MM.1S (cell line): ENCODE results near the gene PET117.
"Not testable (repeated sequence)": the region's sequence is repeated elsewhere in the genome, so short reads cannot be mapped to it uniquely, and the experiment has no call there.

Source experiments
- DNase-seq: peaks from one replicate; pipeline ENCODE4 v3.0.0-alpha.2; 2015
- H2AFZ ChIP-seq: fragments of 300-600 bp; sonication (generic); 2 replicates; pipeline ENCODE4 v1.6.0; 2016; ENCODE audit warnings: antibody characterized with exemption, low read length
- H3F3A ChIP-seq: fragments of 300-600 bp; sonication (generic); 2 replicates; pipeline ENCODE4 v1.6.1; 2016; ENCODE audit warnings: mild to moderate bottlenecking, antibody characterized with exemption, low read length, moderate library complexity, mixed read lengths; ENCODE audit not compliant: insufficient read depth
- H3K27ac ChIP-seq: fragments of 300-600 bp; sonication (generic); 2 replicates; pipeline ENCODE4 v1.5.1; 2016; ENCODE audit warnings: mild to moderate bottlenecking, low read length
- H3K27me3 ChIP-seq: fragments of 300-600 bp; sonication (generic); replicated peaks from 2 replicates; pipeline ENCODE4 v1.6.0; 2016; ENCODE audit warnings: low read length; ENCODE audit not compliant: insufficient read depth
- H3K36me3 ChIP-seq: fragments of 300-600 bp; sonication (generic); replicated peaks from 2 replicates; pipeline ENCODE4 v1.6.1; 2016; ENCODE audit warnings: mild to moderate bottlenecking, low read length, mixed read lengths; ENCODE audit not compliant: insufficient read depth
- H3K4me1 ChIP-seq: fragments of 300-600 bp; sonication (generic); 2 replicates; pipeline ENCODE4 v1.6.1; 2016; ENCODE audit warnings: low read length, mixed read lengths
- H3K4me2 ChIP-seq: fragments of 300-600 bp; sonication (generic); 2 replicates; pipeline ENCODE4 v1.6.0; 2016; ENCODE audit warnings: low read depth, low read length
- H3K4me3 ChIP-seq: fragments of 300-600 bp; sonication (generic); 2 replicates; pipeline ENCODE4 v1.5.1; 2016; ENCODE audit warnings: low read length, mixed read lengths
- H3K79me2 ChIP-seq: fragments of 300-600 bp; sonication (generic); 2 replicates; pipeline ENCODE4 v1.6.1; 2016; ENCODE audit warnings: mixed run types, low read length, mixed read lengths
- H3K9ac ChIP-seq: fragments of 300-600 bp; sonication (generic); 2 replicates; pipeline ENCODE4 v1.6.1; 2016; ENCODE audit warnings: low read length, mixed read lengths
- H3K9me2 ChIP-seq: fragments of 300-600 bp; sonication (generic); replicated peaks from 2 replicates; pipeline ENCODE4 v1.6.1; 2016; ENCODE audit warnings: mild to moderate bottlenecking, low read length, mixed read lengths; ENCODE audit not compliant: insufficient read depth
- H3K9me3 ChIP-seq: fragments of 300-600 bp; sonication (generic); replicated peaks from 2 replicates; pipeline ENCODE4 v1.6.1; 2016; ENCODE audit warnings: mild to moderate bottlenecking, low read length, mixed read lengths; ENCODE audit not compliant: insufficient read depth
- H4K20me1 ChIP-seq: fragments of 300-600 bp; sonication (generic); 2 replicates; pipeline ENCODE4 v1.6.1; 2016; ENCODE audit warnings: mild to moderate bottlenecking, low read length, moderate library complexity, mixed read lengths; ENCODE audit not compliant: insufficient read depth
- CTCF ChIP-seq: fragments of 300-600 bp; sonication (generic); IDR thresholded peaks from 2 replicates; pipeline ENCODE4 v1.5.1; 2016; ENCODE audit warnings: antibody characterized with exemption, low read length, mixed read lengths
- EZH2 ChIP-seq: fragments of 300-600 bp; sonication (generic); optimal IDR thresholded peaks from 2 replicates; pipeline ENCODE3; 2017; ENCODE audit warnings: low read depth, mild to moderate bottlenecking, antibody characterized with exemption, low read length, mixed read lengths
- EZH2phosphoT487 ChIP-seq: fragments of 300-600 bp; sonication (generic); IDR thresholded peaks from 2 replicates; pipeline ENCODE4 v1.6.1; 2018; ENCODE audit warnings: antibody characterized with exemption, low read length

The PET117 gene

GRCh38 chr20:18093388-18093787 is 44.3 kb upstream of the PET117 start:
- H3K9ac ChIP-seq: no peak overlapping the region
- no peak for DNase-seq
- H3K4me1 ChIP-seq: no peaks in the 10 kb centered on the region
- no peak overlapping the region for H3K4me3 ChIP-seq
- H3K79me2 ChIP-seq: no peaks in the 10 kb centered on the region
- H3K36me3 ChIP-seq: no peaks in the 10 kb centered on the region
- H2AFZ ChIP-seq: 0 out of 2 replicates have a peak overlapping the region, but pooled peaks have one; percentile 7
- H3K9me2 ChIP-seq: no peaks in the 10 kb centered on the region
- H3K27ac ChIP-seq: no peak overlapping the region
- no peaks in the 10 kb centered on the region for H4K20me1 ChIP-seq
- H3F3A ChIP-seq: no peaks in the 10 kb centered on the region
- H3K9me3 ChIP-seq: no peaks in the 10 kb centered on the region
- TF ChIP-seq EZH2phosphoT487: no peak
- no peak for TF ChIP-seq EZH2
- no peak for TF ChIP-seq CTCF
- no peaks in the 10 kb centered on the region for H3K27me3 ChIP-seq
- H3K4me2 ChIP-seq: no peak overlapping the region

- Histone ChIP-seq H3K9ac (no peak overlapping the region), H2AFZ (no peak overlapping the region), H3K9me2 (no peaks in the 10 kb centered on the region), H3K4me3 (no peak overlapping the region), H3K27ac (no peak overlapping the region), H3K27me3 (no peaks in the 10 kb centered on the region), H3K4me2 (no peak overlapping the region), H4K20me1 (no peaks in the 10 kb centered on the region), H3K36me3 (no peaks in the 10 kb centered on the region), H3K4me1 (no peaks in the 10 kb centered on the region), H3K79me2 (no peaks in the 10 kb centered on the region), H3F3A (no peaks in the 10 kb centered on the region), H3K9me3 (no peaks in the 10 kb centered on the region)
- no peak for TF ChIP-seq EZH2phosphoT487
- TF ChIP-seq EZH2: no peak
- no peak for TF ChIP-seq CTCF
- no peak for DNase-seq
Measured at GRCh38 chr20:18094191-18094590, 43.5 kb upstream of the PET117 start.

GRCh38 chr20:18100569-18100968 is 37.1 kb upstream of the PET117 start:
- H3F3A ChIP-seq, H3K9me3 ChIP-seq, H3K4me3 ChIP-seq, H3K36me3 ChIP-seq, H3K4me2 ChIP-seq, H3K4me1 ChIP-seq, H3K79me2 ChIP-seq, H3K9ac ChIP-seq, H3K9me2 ChIP-seq, H2AFZ ChIP-seq, DNase-seq, H3K27ac ChIP-seq, H4K20me1 ChIP-seq, H3K27me3 ChIP-seq: not testable (repeated sequence)

DNA sequence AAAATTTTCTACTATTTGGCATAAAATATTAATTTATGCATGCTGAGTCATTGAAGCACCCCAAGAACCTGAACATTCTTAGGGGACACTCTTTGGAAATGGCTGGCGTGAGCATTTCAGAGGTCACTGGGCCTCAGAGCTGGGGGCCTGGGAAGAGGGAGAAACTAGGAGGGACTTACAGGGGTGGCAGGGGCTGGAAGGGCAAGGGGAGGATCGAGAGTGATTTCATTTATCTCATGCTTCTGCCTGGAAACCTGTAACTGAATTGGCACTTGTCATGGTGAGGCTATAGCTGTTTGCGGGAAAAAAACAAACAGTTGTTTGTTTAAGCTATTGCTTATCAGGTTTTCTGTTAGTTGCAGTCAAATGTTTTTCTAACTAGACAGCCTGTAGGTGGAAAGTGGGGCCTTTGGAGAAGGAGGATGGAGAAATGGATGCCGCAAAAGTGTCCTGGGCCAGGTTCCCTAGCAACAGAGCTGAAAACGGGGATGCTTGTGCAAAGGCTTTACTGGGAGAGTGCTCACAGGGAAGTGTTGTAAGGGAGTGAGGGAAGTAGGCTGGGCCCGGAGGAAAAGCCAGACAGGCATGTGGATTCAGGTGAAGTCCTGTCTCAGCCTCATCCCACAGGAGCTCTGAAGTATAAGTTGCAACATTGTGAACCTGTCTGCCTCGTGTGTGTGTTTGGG is 36.4 kb upstream of the PET117 start:
- H3K27ac ChIP-seq: no peak overlapping the region
- no peaks in the 10 kb centered on the region for H4K20me1 ChIP-seq
- H3K4me1 ChIP-seq: no peaks in the 10 kb centered on the region
- H3K36me3 ChIP-seq: no peaks in the 10 kb centered on the region
- H3K9me2 ChIP-seq: no peaks in the 10 kb centered on the region
- H3K4me3 ChIP-seq: no peak overlapping the region
- no peak overlapping the region for H2AFZ ChIP-seq
- H3K4me2 ChIP-seq: no peak overlapping the region
- no peaks in the 10 kb centered on the region for H3K9me3 ChIP-seq
- H3K27me3 ChIP-seq: no peaks in the 10 kb centered on the region
- no peaks in the 10 kb centered on the region for H3F3A ChIP-seq
- TF ChIP-seq EZH2: no peak
- no peak for TF ChIP-seq EZH2phosphoT487
- TF ChIP-seq CTCF: no peak
- no peak for DNase-seq
- no peak overlapping the region for H3K9ac ChIP-seq
- no peaks in the 10 kb centered on the region for H3K79me2 ChIP-seq
